ENCODE results near the gene KRTAP12-4. TPM values are rescaled to one million over a fixed set of nuclear protein-coding genes. Genes with fewer than 3 reads are reported as not detected.
"Not testable (repeated sequence)": the region's sequence is repeated elsewhere in the genome, so short reads cannot be mapped to it uniquely, and the experiment has no call there.

Gene KRTAP12-4
- total RNA-seq, 1 donor from 2014 or later: not detected

DNA sequence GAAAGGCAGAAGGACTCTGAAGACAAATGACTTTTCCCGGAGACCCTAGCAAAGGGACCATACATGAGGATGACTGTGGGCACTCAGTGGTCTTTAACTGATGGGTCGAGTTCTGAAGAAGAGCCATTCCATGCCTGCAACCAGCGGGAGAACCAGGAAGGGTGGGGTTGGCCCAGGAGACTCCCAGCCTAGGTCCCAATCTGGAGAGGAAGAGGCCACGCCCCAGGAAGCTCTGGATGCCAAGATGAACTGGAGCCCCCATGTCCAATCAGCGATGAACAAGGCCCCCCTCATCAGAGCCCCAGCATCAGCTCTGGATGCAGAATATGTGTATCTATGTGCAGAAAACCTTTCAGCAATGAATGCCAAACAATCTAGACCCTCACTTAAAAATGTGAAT lies 13.7 kb downstream of the KRTAP12-4 start:
- no peak for DNase-seq (ENCODE audit: extremely low spot score, unreplicated experiment)
- TF ChIP-seq, protein P1, sequence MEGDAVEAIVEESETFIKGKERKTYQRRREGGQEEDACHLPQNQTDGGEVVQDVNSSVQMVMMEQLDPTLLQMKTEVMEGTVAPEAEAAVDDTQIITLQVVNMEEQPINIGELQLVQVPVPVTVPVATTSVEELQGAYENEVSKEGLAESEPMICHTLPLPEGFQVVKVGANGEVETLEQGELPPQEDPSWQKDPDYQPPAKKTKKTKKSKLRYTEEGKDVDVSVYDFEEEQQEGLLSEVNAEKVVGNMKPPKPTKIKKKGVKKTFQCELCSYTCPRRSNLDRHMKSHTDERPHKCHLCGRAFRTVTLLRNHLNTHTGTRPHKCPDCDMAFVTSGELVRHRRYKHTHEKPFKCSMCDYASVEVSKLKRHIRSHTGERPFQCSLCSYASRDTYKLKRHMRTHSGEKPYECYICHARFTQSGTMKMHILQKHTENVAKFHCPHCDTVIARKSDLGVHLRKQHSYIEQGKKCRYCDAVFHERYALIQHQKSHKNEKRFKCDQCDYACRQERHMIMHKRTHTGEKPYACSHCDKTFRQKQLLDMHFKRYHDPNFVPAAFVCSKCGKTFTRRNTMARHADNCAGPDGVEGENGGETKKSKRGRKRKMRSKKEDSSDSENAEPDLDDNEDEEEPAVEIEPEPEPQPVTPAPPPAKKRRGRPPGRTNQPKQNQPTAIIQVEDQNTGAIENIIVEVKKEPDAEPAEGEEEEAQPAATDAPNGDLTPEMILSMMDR (conservative IDR thresholded peaks at IDR 0.05): no peak

DNA sequence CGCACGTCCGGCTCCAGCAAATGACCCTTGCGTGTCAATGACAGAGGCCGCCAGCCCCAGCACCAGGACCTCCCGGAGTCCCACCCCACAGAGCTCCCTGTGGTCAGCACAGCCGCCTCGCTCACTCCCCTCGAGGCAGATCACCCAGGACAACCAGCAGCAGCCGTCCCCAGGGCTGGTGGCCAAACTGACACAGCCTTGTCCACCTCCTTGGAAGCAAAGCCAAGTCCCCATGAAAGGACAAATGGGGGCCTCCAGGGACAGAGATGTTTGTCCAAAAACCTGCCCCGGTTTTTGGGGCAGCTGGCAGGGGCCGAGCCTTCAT lies 15.2 kb downstream of the KRTAP12-4 start:
- TF ChIP-seq, protein P1 (conservative IDR thresholded peaks at IDR 0.05): no peak
- Mint-ChIP-seq H3K9me3 (peaks cover 14% of the 10 kb centered on the region), H3K36me3 (no peaks in the 10 kb centered on the region), H3K27ac (no peak overlapping the region), H3K4me3 (no peak overlapping the region), H3K27me3 (peaks cover 3% of the 10 kb centered on the region), H3K4me1 (ENCODE audit: unreplicated experiment) (no peaks in the 10 kb centered on the region)
- DNase-seq (ENCODE audit: extremely low spot score, unreplicated experiment): peak; percentile 48

More for the DNA sequence above, 13.7 kb downstream of the KRTAP12-4 start:
- no peaks in the 10 kb centered on the region for H3K36me3 Mint-ChIP-seq
- H3K4me3 Mint-ChIP-seq: no peak overlapping the region
- H3K27me3 Mint-ChIP-seq: peaks cover 3% of the 10 kb centered on the region
- peaks cover 18% of the 10 kb centered on the region for H3K9me3 Mint-ChIP-seq
- no peaks in the 10 kb centered on the region for H3K4me1 Mint-ChIP-seq (ENCODE audit: unreplicated experiment)
- H3K27ac Mint-ChIP-seq: no peak overlapping the region

DNA sequence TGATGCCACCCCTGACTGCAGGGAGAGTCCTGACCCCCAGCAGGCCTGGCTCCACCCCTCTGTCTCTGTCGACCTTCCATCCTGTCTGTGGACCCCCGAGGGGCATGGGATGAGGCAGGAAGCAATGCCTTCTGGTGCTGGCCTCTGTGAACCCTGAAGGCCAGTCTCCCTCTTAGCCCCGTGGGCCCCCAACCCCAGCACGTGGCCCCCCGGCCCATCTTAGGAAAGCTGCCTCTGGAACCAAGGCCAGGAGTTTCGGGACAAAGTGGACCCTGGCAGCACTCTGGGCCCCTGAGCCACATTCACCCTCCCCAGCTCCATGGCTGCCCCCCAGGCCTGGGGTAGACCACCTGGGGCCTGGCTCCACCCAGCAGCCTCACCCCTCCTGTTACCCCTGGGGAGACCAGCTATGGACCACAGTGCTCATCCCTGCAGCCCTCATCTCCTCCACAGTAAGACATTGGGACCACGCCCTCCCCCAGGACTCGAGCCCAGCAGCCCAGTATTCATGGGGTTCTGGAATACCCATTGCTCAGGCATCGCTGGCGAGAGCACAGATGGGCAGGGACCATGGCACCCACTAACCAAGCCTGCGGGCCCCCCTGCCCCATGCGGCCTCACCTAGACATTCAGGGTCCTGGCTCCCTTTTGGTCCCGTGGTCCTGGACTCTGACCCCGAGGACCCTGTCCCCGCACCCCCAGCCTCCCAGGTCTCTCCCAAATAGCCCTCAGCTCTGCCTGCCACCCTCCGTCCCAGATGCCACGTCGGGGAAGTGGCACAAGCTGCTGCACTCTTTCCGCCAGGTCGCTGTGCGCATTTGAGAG lies 15.7 kb downstream of the KRTAP12-4 start:
- H3K36me3 Mint-ChIP-seq; H3K4me3 Mint-ChIP-seq; H3K27me3 Mint-ChIP-seq; H3K4me1 Mint-ChIP-seq (ENCODE audit: unreplicated experiment); H3K27ac Mint-ChIP-seq: not testable (repeated sequence)
- peaks cover 14% of the 10 kb centered on the region for H3K9me3 Mint-ChIP-seq
- DNase-seq (ENCODE audit: extremely low spot score, unreplicated experiment): peak; percentile 55

DNA sequence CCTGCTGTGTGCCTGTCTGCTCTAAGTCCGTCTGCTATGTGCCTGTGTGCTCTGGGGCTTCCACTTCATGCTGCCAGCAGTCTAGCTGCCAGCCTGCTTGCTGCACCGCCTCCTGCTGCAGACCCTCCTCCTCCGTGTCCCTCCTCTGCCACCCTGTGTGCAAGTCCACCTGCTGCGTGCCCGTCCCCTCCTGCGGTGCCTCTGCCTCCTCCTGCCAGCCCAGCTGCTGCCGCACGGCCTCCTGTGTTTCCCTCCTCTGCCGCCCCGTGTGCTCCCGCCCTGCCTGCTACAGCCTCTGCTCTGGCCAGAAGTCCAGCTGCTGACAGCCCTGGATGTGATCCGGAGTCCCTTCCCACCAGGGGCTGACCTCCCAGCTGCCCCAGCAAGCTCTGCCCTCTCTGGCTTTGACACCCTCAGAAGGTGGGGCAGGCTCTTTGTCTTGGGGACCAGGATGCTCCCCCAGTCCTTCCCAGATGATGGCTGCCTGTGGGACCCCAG lies 16.6 kb downstream of the KRTAP12-4 start:
- peaks cover 12% of the 10 kb centered on the region for H3K9me3 Mint-ChIP-seq
- H3K27me3 Mint-ChIP-seq; H3K4me3 Mint-ChIP-seq; H3K36me3 Mint-ChIP-seq; H3K27ac Mint-ChIP-seq; H3K4me1 Mint-ChIP-seq (ENCODE audit: unreplicated experiment): not testable (repeated sequence)
- peak; percentile 22 for DNase-seq (ENCODE audit: extremely low spot score, unreplicated experiment)

DNA sequence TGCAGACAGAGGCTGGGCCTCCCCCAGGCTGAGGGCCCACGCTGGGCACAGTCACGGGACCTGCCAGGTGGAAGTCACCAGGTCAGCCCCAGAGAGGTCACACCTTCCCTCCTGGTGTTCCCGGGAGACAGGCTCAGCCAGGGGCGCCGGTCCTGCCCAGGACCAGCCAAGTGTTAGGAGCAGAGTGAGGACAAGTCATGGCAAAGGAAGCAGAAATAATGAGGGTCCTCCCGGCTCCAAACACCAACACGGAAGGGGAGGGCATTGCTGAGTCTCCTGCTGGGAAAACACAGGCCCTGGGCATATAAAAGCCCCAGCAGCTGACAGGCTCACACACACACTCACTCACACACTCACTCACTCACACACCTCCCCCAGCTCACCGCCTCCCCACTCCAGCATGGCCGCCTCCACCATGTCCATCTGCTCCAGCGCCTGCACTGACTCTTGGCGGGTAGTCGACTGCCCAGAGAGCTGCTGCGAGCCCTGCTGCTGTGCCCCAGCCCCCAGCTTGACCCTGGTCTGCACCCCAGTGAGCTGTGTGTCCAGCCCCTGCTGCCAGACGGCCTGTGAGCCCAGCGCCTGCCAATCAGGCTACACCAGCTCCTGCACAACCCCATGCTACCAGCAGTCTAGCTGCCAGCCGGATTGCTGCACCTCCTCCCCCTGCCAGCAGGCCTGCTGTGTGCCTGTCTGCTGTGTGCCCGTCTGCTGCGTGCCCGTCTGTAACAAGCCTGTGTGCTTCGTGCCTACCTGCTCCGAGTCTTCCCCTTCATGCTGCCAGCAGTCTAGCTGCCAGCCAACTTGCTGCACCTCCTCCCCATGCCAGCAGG lies 17.2 kb downstream of the KRTAP12-4 start, which contains the start of gene KRTAP10-10:
KRTAP10-10 (plus strand) TSS at position 339 of the 833 bp plus-strand sequence; CDS start at position 401, 62 bp downstream.
- Mint-ChIP-seq H3K27me3 (peaks cover 3% of the 10 kb centered on the region), H3K4me1 (ENCODE audit: unreplicated experiment) (no peaks in the 10 kb centered on the region)

More for the DNA sequence above, 17.2 kb downstream of the KRTAP12-4 start, which contains the start of gene KRTAP10-10:
- Mint-ChIP-seq H3K27ac (no peak within 1 kb of the TSS), H3K4me3 (no peak within 1 kb of the TSS), H3K9me3 (peaks cover 12% of the 10 kb centered on the region), H3K36me3 (no peaks in the 10 kb centered on the region)
- peak; percentile 64 for DNase-seq (ENCODE audit: extremely low spot score, unreplicated experiment)
- TF ChIP-seq, protein P1 (conservative IDR thresholded peaks at IDR 0.05): no peak
